GM12878 (cell line): ENCODE results near the gene MYRF. TPM values are rescaled to one million over a fixed set of nuclear protein-coding genes. Genes with fewer than 3 reads are reported as not detected.
A peak's percentile ranks its signal among the peaks of the same experiment; 100 is the strongest.

Experiments
- ATAC-seq: fragments of 200-7000 bp; cut with Tn5 transposase; 3 replicates; pipeline ENCODE4 v1.9.1; 2020; ENCODE audit warnings: mild to moderate bottlenecking, moderate library complexity
- BruUV-seq: library from RNA; stranded (reverse); fragments of 400-500 nt; replicated peaks from 2 replicates; lab custom pipeline; 2021; lab: Mats Ljungman, UMichigan
- CTCF ChIA-PET: fragments of 300-600 bp; sonication (Branson Sonifier 250); formaldehyde crosslinking; extraction: SDS; loops from one replicate; lab custom pipeline; 2021; ENCODE audit warnings: inconsistent platforms; lab: Yijun Ruan, JAX
- POLR2A ChIA-PET: fragments of 350-600 bp; formaldehyde crosslinking; extraction: SDS; loops from one replicate; lab custom pipeline; 2021; ENCODE audit warnings: inconsistent platforms; lab: Charles Lee
- RAD21 ChIA-PET: fragments of 300-600 bp; sonication (Branson Sonifier 250); formaldehyde crosslinking; loops from one replicate; lab custom pipeline; 2023; ENCODE audit warnings: antibody characterized with exemption; ENCODE audit not compliant: unreplicated experiment; lab: Charles Lee
- SMC1A ChIA-PET: fragments of 300-600 bp; sonication (Branson Sonifier 250); formaldehyde crosslinking; loops from one replicate; lab custom pipeline; 2023; ENCODE audit not compliant: unreplicated experiment, uncharacterized antibody; lab: Charles Lee
- DNase-seq: peaks from one replicate; pipeline ENCODE4 v3.0.0-alpha.2; 2011; ENCODE audit warnings: low read depth, low spot score
- FAIRE-seq: peaks from 3 replicates; lab custom pipeline; 2011; peaks lifted over from hg19 to GRCh38; lab: Jason Lieb, UNC
- H2AFZ ChIP-seq: 2 replicates; pipeline ENCODE4 v1.6.0; 2011; ENCODE audit warnings: low read depth, low read length, control low read depth; ENCODE audit not compliant: control insufficient read depth
- H3K27ac ChIP-seq: 2 replicates; pipeline ENCODE4 v1.5.1; 2011; ENCODE audit warnings: control low read depth; ENCODE audit not compliant: control insufficient read depth, insufficient read depth
- H3K27me3 ChIP-seq, 2 experiments: replicated peaks in 1 of 2; 2 replicates each; pipeline versions ENCODE4 v1.6.0 to v1.6.1; 2011; ENCODE audit warnings: low read length in 1 of 2; ENCODE audit not compliant: control insufficient read depth in 2 of 2, insufficient read depth in 2 of 2
- H3K36me3 ChIP-seq, 2 experiments: 2 replicates each; pipeline ENCODE4 v1.5.1; 2011; ENCODE audit warnings: low read length in 1 of 2; ENCODE audit not compliant: control insufficient read depth in 2 of 2, insufficient read depth in 2 of 2
- H3K4me1 ChIP-seq: 2 replicates; pipeline ENCODE4 v1.6.1; 2011; ENCODE audit warnings: mild to moderate bottlenecking, low read length, moderate library complexity, mixed read lengths; ENCODE audit not compliant: control insufficient read depth, insufficient read depth
- H3K4me2 ChIP-seq: 2 replicates; pipeline ENCODE4 v1.6.0; 2011; ENCODE audit warnings: control low read depth; ENCODE audit not compliant: control insufficient read depth, insufficient read depth
- H3K4me3 ChIP-seq: fragments of 200-600 bp; sonication (generic); 2 replicates; pipeline ENCODE4 v1.5.1; 2016
- H3K79me2 ChIP-seq: 2 replicates; pipeline ENCODE4 v1.6.0; 2011; ENCODE audit warnings: low read length; ENCODE audit not compliant: control insufficient read depth, insufficient read depth
- H3K9ac ChIP-seq: 2 replicates; pipeline ENCODE4 v1.8.0; 2011; ENCODE audit warnings: low read length, control low read depth, mixed read lengths; ENCODE audit not compliant: control insufficient read depth, insufficient read depth
- H3K9me3 ChIP-seq: replicated peaks from 3 replicates; pipeline ENCODE4 v1.5.1; 2011; ENCODE audit warnings: mild to moderate bottlenecking, low read length; ENCODE audit not compliant: control insufficient read depth, insufficient read depth
- H4K20me1 ChIP-seq: 2 replicates; pipeline ENCODE4 v1.6.0; 2011; ENCODE audit not compliant: control insufficient read depth, insufficient read depth
- ESRRA ChIP-seq: IDR thresholded peaks from 2 replicates; pipeline ENCODE4 v1.6.1; 2012; ENCODE audit warnings: mild to moderate bottlenecking, low read length, improper control_type of control experiment
- FOXK2 ChIP-seq: fragments of 450-650 bp; IDR thresholded peaks from 2 replicates; pipeline ENCODE4 v1.6.1; 2017; ENCODE audit warnings: mild to moderate bottlenecking, moderate library complexity
- HDAC2 ChIP-seq: fragments of 200-600 bp; sonication (generic); IDR thresholded peaks from 2 replicates; pipeline ENCODE4 v1.6.1; 2017
- HDAC6 ChIP-seq: fragments of 200-600 bp; sonication (generic); IDR thresholded peaks from one replicate; pipeline ENCODE4 v1.8.0; 2017; ENCODE audit warnings: antibody characterized with exemption; ENCODE audit not compliant: unreplicated experiment
- IKZF2 ChIP-seq, 2 experiments: fragments of 450-650 bp; IDR thresholded peaks; 2 replicates each; pipeline ENCODE4 v1.6.1; 2017; ENCODE audit warnings: mild to moderate bottlenecking in 2 of 2, moderate library complexity in 2 of 2
- IRF4 ChIP-seq: IDR thresholded peaks from 2 replicates; pipeline ENCODE4 v1.6.1; 2011; ENCODE audit warnings: low read depth, low read length
- KLF5 ChIP-seq: fragments of 450-650 bp; IDR thresholded peaks from 2 replicates; pipeline ENCODE4 v1.6.1; 2014; ENCODE audit warnings: mild to moderate bottlenecking; ENCODE audit not compliant: partially characterized antibody
- NR2C2 ChIP-seq: IDR thresholded peaks from 2 replicates; pipeline ENCODE4 v1.6.1; 2011; ENCODE audit warnings: borderline replicate concordance, low read depth; ENCODE audit not compliant: control insufficient read depth, insufficient read length
- POLR2A ChIP-seq: IDR thresholded peaks from 2 replicates; pipeline ENCODE4 v1.6.1; 2011; ENCODE audit warnings: low read depth, mild to moderate bottlenecking, low read length
- POU2F2 ChIP-seq: IDR thresholded peaks from 3 replicates; pipeline ENCODE4 v1.6.1; 2011; ENCODE audit warnings: low read depth, mild to moderate bottlenecking, low read length, borderline replicate concordance
- RAD21 ChIP-seq: IDR thresholded peaks from 2 replicates; pipeline ENCODE4 v1.6.1; 2011; ENCODE audit warnings: mild to moderate bottlenecking, low read depth, low read length, moderate library complexity; ENCODE audit not compliant: insufficient read depth
- RB1 ChIP-seq: fragments of 450-650 bp; formaldehyde crosslinking; IDR thresholded peaks from 2 replicates; pipeline ENCODE4 v1.6.1; 2017; ENCODE audit warnings: mild to moderate bottlenecking, borderline replicate concordance
- RCOR1 ChIP-seq: conservative IDR thresholded peaks from 2 replicates; pipeline ENCODE4 v1.6.1; 2012; ENCODE audit warnings: low read depth, low read length, improper control_type of control experiment
- SUPT20H ChIP-seq: IDR thresholded peaks from 2 replicates; pipeline ENCODE4 v1.6.1; 2011; ENCODE audit warnings: low read depth, mild to moderate bottlenecking, low read length, moderate library complexity, borderline replicate concordance; ENCODE audit not compliant: control insufficient read depth
- WGBS: methylation state at CpG from one replicate; pipeline ENCODE4 v1.1.6; 2016; ENCODE audit warnings: low lambda C conversion rate; ENCODE audit not compliant: insufficient replicate concordance, insufficient coverage; ENCODE audit errors: missing lambda C conversion rate; 5-methylcytosine and 5-hydroxymethylcytosine counted together
- in situ Hi-C: fragments of 300-500 bp; cut with MboI; formaldehyde crosslinking; loops from 9 replicates; pipeline ENCODE4 v1.14.3; 2018; ENCODE audit warnings: mixed read lengths
- intact Hi-C: fragments of 100-400 bp; cut with micrococcal nuclease; formaldehyde crosslinking; loops from one replicate; pipeline ENCODE4 v1.14.2; 2022; ENCODE audit not compliant: unreplicated experiment
- polyA plus RNA-seq, 11 experiments: library from polyadenylated mRNA; depleted of rRNA in 4 of 11; unstranded in 6 of 11; stranded (reverse) in 5 of 11; fragments of >200 nt; fragmentation: Nextera tagmentation in 4 of 11; fragmentation: Illumina TruSeq in 1 of 11; extraction: Ambion mirVana in 4 of 11; extraction: Trizol in 1 of 11; gene quantifications; 1 replicate in 1 of 11; 2 replicates in 10 of 11; pipeline versions ENCODE4 v1.2.1 to v1.2.3, GENCODE V29; 2011 to 2016; ENCODE audit warnings: inconsistent platforms in 2 of 11, missing spikeins in 2 of 11, low read depth in 1 of 11
- total RNA-seq, 4 experiments: library from RNA; depleted of rRNA in 3 of 4; stranded (reverse); fragments of >200 nt in 3 of 4; fragmentation: Illumina TruSeq in 1 of 4; extraction: Trizol in 1 of 4; gene quantifications; 2 replicates each; pipeline versions ENCODE4 v1.2.1 to v1.2.3, GENCODE V29; 2013 to 2021
- TF ChIP-seq, protein P1 (sequence below): fragments of 450-650 bp; IDR thresholded peaks from 2 replicates; pipeline ENCODE4 v1.6.1; 2017; ENCODE audit warnings: mild to moderate bottlenecking

MYRF gene
- total and polyA plus RNA-seq, 10 of the 15 experiments (the other 5 are each of a cell fraction or from before 2014, with no cell fraction given) = 0.27 to 15.6 (median 0.89) TPM

GRCh38 chr11:61768376-61769076 lies 16.1 kb downstream of the MYRF start (continued):
- TF ChIP-seq, protein P1, sequence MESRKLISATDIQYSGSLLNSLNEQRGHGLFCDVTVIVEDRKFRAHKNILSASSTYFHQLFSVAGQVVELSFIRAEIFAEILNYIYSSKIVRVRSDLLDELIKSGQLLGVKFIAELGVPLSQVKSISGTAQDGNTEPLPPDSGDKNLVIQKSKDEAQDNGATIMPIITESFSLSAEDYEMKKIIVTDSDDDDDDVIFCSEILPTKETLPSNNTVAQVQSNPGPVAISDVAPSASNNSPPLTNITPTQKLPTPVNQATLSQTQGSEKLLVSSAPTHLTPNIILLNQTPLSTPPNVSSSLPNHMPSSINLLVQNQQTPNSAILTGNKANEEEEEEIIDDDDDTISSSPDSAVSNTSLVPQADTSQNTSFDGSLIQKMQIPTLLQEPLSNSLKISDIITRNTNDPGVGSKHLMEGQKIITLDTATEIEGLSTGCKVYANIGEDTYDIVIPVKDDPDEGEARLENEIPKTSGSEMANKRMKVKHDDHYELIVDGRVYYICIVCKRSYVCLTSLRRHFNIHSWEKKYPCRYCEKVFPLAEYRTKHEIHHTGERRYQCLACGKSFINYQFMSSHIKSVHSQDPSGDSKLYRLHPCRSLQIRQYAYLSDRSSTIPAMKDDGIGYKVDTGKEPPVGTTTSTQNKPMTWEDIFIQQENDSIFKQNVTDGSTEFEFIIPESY = no peak
- TF ChIP-seq FOXK2 = no peak
- no peak for TF ChIP-seq HDAC6
- TF ChIP-seq IRF4 = no peak
- no peak for TF ChIP-seq POLR2A

- in situ Hi-C loops = no loop called here
- intact Hi-C loops = no loop called here
- Histone ChIP-seq H3K9me3 (no peaks in the 10 kb centered on the region), H3K27ac (no peak overlapping the region), H3K4me3 (no peak overlapping the region), H2AFZ (no peak overlapping the region), H3K27me3 (no peaks in the 10 kb centered on the region), H3K4me1 (no peaks in the 10 kb centered on the region), H4K20me1 (no peaks in the 10 kb centered on the region), H3K79me2 (no peaks in the 10 kb centered on the region), H3K36me3 (no peaks in the 10 kb centered on the region), H3K9ac (no peak overlapping the region), H3K4me2 (no peak overlapping the region)
- ChIA-PET SMC1A (no interaction called here), CTCF (interaction anchor here (1.0 kb wide), 1 partner anchor 36 kb away, joined by 3 read pairs; no protein-coding TSS in a partner anchor), POLR2A (no interaction called here), RAD21 (no interaction called here)
- DNase-seq (no peak), FAIRE-seq (no peak), ATAC-seq (peak; percentile 44; the same call in 2 of the 3 replicates)
- BruUV-seq = no TSS peak
- TF ChIP-seq POU2F2 (no peak), HDAC2 (no peak), NR2C2 (no peak), IKZF2 (IDR thresholded peaks at IDR 0.05) (no peak), ESRRA (no peak), RCOR1 (no peak), RAD21 (no peak), SUPT20H (no peak), RB1 (no peak), KLF5 (no peak)
- 67% methylated on average over 27 of the region's 33 CpGs for whole genome bisulfite sequencing
Measured at GRCh38 chr11:61769169-61769920, 16.9 kb downstream of the MYRF start.
